HAP-1 (cell line): ENCODE measurements around the gene KATNIP.
A peak's percentile ranks its signal among the peaks of the same experiment; 100 is the strongest.

Source experiments
- DNase-seq, 2 experiments: peaks; one replicate each; pipeline ENCODE4 v3.0.0-alpha.2; 2016 to 2020; ENCODE audit warnings: low spot score in 2 of 2
- H3K27me3 ChIP-seq: fragments of 250-450 bp; sonication (Bioruptor Pico); 2 replicates; pipeline ENCODE4 v1.5.1; 2020; ENCODE audit warnings: low read depth, mild to moderate bottlenecking, moderate library complexity
- H3K36me3 ChIP-seq: fragments of 250-450 bp; sonication (Bioruptor Pico); replicated peaks from 2 replicates; pipeline ENCODE4 v1.5.1; 2020; ENCODE audit warnings: mild to moderate bottlenecking
- H3K4me1 ChIP-seq: fragments of 250-450 bp; sonication (Bioruptor Pico); 2 replicates; pipeline ENCODE4 v1.5.1; 2020; ENCODE audit warnings: mild to moderate bottlenecking
- H3K4me3 ChIP-seq: fragments of 250-450 bp; sonication (Bioruptor Pico); 2 replicates; pipeline ENCODE4 v1.5.1; 2020; ENCODE audit warnings: mild to moderate bottlenecking, moderate library complexity
- H3K9me3 ChIP-seq: fragments of 250-450 bp; sonication (Bioruptor Pico); 2 replicates; pipeline ENCODE4 v1.5.1; 2020; ENCODE audit warnings: mild to moderate bottlenecking, moderate library complexity
- in situ Hi-C: fragments of 300-500 bp; cut with MboI; formaldehyde crosslinking; loops from 3 replicates; pipeline ENCODE4 v1.14.3; 2020; ENCODE audit warnings: low sequenced_read_pairs, inconsistent platforms, mixed read lengths

Gene KATNIP

GRCh38 chr16:27522173-27522707, 27.7 kb upstream of the KATNIP start:
- Histone ChIP-seq H3K4me1 (no peaks in the 10 kb centered on the region), H3K36me3 (peaks cover 55% of the 10 kb centered on the region)

DNA sequence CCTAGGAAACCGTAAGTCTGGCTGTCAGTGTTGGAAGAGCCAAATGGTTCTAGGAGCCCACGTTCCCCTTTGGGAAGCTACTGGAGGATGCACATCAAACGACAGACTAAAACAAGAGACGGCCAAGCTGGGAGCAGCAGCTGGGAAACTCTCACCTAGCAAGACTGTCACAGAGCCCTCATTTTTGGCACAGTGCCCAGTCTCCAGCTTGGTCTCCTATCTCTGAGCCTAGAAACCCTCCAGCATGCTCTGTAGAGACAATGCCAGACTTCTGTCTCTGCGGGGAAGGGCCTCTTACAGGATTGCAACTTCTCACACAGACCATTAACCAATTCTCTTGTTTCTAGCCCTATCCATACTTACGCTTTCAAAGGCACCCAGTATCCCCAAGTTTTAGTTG, 23.8 kb upstream of the KATNIP start:
- no peaks in the 10 kb centered on the region for H3K9me3 ChIP-seq
- peak in 1 of 2 experiments; percentile 28 for DNase-seq

More at GRCh38 chr16:27522173-27522707, 27.7 kb upstream of the KATNIP start:
- in situ Hi-C loops: no loop called here
- H3K9me3 ChIP-seq: no peaks in the 10 kb centered on the region
- H3K4me3 ChIP-seq: no peak overlapping the region
- no peaks in the 10 kb centered on the region for H3K27me3 ChIP-seq
- no peak for DNase-seq

GRCh38 chr16:27528294-27528693, 21.6 kb upstream of the KATNIP start:
- in situ Hi-C loops: loop anchor here (5.0 kb wide), 1 partner anchor 36 kb away; no protein-coding TSS in a partner anchor

More for the DNA sequence above, 23.8 kb upstream of the KATNIP start:
- in situ Hi-C loops: loop anchor here (5.0 kb wide), 1 partner anchor 34 kb away; no protein-coding TSS in a partner anchor
- Histone ChIP-seq H3K4me3 (no peak overlapping the region), H3K27me3 (no peaks in the 10 kb centered on the region), H3K36me3 (peaks cover 61% of the 10 kb centered on the region), H3K4me1 (no peaks in the 10 kb centered on the region)

DNA sequence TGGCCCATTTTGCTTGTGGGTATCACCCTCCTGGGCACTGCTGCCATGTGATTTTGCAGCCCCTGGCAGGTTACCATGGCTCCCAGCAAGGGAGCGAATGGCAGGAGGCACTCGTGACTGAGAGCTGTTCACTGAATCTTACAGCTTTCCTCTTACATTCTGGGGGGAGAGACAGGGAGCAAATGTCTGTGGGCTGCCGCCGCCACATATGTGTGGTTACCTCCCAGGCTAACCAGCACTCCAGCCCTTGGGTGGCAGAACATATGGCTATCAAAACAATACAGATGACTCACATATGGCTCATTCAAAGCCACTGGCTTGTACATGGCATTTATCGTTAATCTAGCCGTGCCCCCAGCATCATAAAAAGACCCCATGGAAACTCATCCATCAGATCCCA, 20.0 kb upstream of the KATNIP start:
- no peaks in the 10 kb centered on the region for H3K9me3 ChIP-seq
- in situ Hi-C loops: loop anchor here (5.0 kb wide), 1 partner anchor 38 kb away; no protein-coding TSS in a partner anchor
- no peaks in the 10 kb centered on the region for H3K27me3 ChIP-seq
- H3K4me3 ChIP-seq: no peak overlapping the region
- no peak for DNase-seq
- peaks cover 80% of the 10 kb centered on the region for H3K36me3 ChIP-seq
- no peaks in the 10 kb centered on the region for H3K4me1 ChIP-seq

More at GRCh38 chr16:27528294-27528693, 21.6 kb upstream of the KATNIP start:
- Histone ChIP-seq H3K9me3 (no peaks in the 10 kb centered on the region), H3K27me3 (no peaks in the 10 kb centered on the region), H3K4me1 (no peaks in the 10 kb centered on the region), H3K36me3 (peaks cover 79% of the 10 kb centered on the region), H3K4me3 (no peak overlapping the region)
- no peak for DNase-seq

DNA sequence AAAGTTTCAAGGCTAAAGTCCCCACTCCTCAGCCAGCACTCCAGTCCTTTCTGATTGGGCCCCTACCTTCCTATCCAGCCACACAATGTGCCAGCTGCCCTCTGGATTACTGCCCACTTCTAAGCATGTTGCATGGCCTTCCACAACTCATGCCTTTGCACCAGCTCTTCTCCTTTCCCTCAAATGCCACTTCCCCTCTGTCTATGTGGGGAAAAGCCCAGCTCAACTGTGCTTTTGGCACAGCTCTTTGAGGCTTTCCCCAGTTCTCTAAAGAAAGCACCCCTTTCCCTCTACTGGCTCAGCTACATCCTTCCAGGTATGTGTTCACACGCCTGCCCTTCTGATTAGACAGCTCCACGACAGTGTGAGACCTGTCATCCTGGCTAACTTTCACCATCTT, 18.8 kb upstream of the KATNIP start:
- no peak for DNase-seq
- in situ Hi-C loops: no loop called here
- H3K36me3 ChIP-seq: peaks cover 76% of the 10 kb centered on the region

GRCh38 chr16:27531826-27532800, 17.8 kb upstream of the KATNIP start:
- Histone ChIP-seq H3K27me3 (no peaks in the 10 kb centered on the region), H3K4me3 (no peak overlapping the region), H3K4me1 (no peaks in the 10 kb centered on the region), H3K36me3 (peaks cover 76% of the 10 kb centered on the region), H3K9me3 (no peaks in the 10 kb centered on the region)
- no peak for DNase-seq
- in situ Hi-C loops: no loop called here

More for the DNA sequence above, 18.8 kb upstream of the KATNIP start:
- Histone ChIP-seq H3K4me3 (no peak overlapping the region), H3K27me3 (no peaks in the 10 kb centered on the region), H3K4me1 (no peaks in the 10 kb centered on the region), H3K9me3 (no peaks in the 10 kb centered on the region)

- Histone ChIP-seq H3K4me3 (no peak overlapping the region), H3K27me3 (no peaks in the 10 kb centered on the region), H3K36me3 (peaks cover 75% of the 10 kb centered on the region), H3K4me1 (no peaks in the 10 kb centered on the region), H3K9me3 (no peaks in the 10 kb centered on the region)
- in situ Hi-C loops: no loop called here
- no peak for DNase-seq
Measured at GRCh38 chr16:27534256-27534655, 15.7 kb upstream of the KATNIP start.

GRCh38 chr16:27538528-27538927, 11.4 kb upstream of the KATNIP start:
- Histone ChIP-seq H3K4me3 (no peak overlapping the region), H3K27me3 (no peaks in the 10 kb centered on the region), H3K9me3 (no peaks in the 10 kb centered on the region), H3K4me1 (no peaks in the 10 kb centered on the region), H3K36me3 (peaks cover 85% of the 10 kb centered on the region)
- DNase-seq: no peak
- in situ Hi-C loops: no loop called here

DNA sequence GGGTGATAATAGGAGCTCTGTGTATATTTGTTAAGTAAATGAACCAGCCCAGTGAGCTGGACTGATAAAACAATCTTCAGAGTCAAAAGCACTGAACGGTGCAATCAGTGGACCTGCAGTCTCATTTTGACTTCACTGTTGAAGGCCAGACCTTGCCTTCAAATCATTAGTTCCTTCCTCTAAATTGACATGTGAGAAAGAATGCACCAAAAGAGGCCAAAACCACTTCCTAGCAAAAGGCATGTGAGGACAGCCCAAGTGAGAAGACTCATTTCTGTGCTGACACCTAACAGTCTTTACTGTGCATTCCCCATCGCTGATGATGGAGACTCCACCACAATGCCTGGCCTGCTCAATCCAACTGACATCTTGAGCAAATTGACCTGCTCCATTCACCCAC, 10.8 kb upstream of the KATNIP start:
- H3K36me3 ChIP-seq: peaks cover 88% of the 10 kb centered on the region
- no peak for DNase-seq
- H3K27me3 ChIP-seq: no peaks in the 10 kb centered on the region
- no peaks in the 10 kb centered on the region for H3K4me1 ChIP-seq
- no peaks in the 10 kb centered on the region for H3K9me3 ChIP-seq
- in situ Hi-C loops: no loop called here
- H3K4me3 ChIP-seq: no peak overlapping the region

DNA sequence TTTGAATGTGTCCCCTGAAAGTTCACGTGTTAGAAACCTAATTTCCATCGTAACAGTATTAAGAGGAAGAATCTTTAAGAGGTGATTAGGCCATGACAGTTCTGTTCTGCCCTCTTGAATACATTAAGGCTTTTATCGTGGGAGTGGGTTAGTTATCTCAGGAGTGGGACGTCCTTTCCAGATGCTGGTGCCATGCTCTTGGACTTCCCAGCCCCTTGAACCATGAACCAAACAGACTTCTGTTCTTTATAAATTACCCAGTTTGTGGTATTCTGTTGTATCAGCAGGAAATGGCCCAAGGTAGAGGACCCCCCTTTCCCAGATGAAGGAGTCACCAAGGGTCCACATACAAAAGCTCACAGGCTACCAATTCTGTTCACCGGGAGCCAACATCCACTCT, 10.3 kb upstream of the KATNIP start:
- H3K4me3 ChIP-seq: no peak overlapping the region
- H3K36me3 ChIP-seq: peaks cover 90% of the 10 kb centered on the region
- no peak for DNase-seq
- no peaks in the 10 kb centered on the region for H3K9me3 ChIP-seq
- H3K27me3 ChIP-seq: no peaks in the 10 kb centered on the region
- in situ Hi-C loops: loop anchor here (10.0 kb wide), 1 partner anchor 65 kb away; no protein-coding TSS in a partner anchor
- no peaks in the 10 kb centered on the region for H3K4me1 ChIP-seq

GRCh38 chr16:27543801-27544200, 6.1 kb upstream of the KATNIP start:
- DNase-seq: no peak
- no peaks in the 10 kb centered on the region for H3K27me3 ChIP-seq
- H3K36me3 ChIP-seq: peaks cover 66% of the 10 kb centered on the region
- no peak overlapping the region for H3K4me3 ChIP-seq
- H3K4me1 ChIP-seq: no peaks in the 10 kb centered on the region
- in situ Hi-C loops: loop anchor here (10.0 kb wide), 1 partner anchor 69 kb away; no protein-coding TSS in a partner anchor
- H3K9me3 ChIP-seq: no peaks in the 10 kb centered on the region

DNA sequence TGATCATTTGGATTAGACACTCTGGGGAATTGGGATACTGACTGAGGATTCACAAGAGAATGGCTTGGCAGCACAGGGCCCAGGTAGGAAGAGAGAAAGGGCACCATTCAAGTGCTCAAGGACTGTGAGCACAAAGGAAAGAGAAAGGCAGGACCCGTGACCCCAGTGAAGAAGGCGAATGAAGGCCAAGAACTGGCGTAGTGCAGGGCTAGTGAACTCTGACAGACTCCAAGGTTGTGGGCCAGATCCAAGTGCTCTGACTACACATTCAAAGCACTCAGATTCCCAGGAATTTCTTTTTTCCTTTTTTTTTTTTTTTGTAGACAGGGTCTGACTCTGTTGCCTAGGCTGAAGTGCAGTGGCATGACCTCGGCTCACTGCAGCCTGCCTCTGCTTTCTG, 5.3 kb upstream of the KATNIP start:
- no peak overlapping the region for H3K4me3 ChIP-seq
- H3K27me3 ChIP-seq: no peaks in the 10 kb centered on the region
- DNase-seq: no peak
- no peaks in the 10 kb centered on the region for H3K4me1 ChIP-seq
- H3K9me3 ChIP-seq: no peaks in the 10 kb centered on the region
- peaks cover 59% of the 10 kb centered on the region for H3K36me3 ChIP-seq
- in situ Hi-C loops: loop anchor here (10.0 kb wide), 1 partner anchor 70 kb away; no protein-coding TSS in a partner anchor

DNA sequence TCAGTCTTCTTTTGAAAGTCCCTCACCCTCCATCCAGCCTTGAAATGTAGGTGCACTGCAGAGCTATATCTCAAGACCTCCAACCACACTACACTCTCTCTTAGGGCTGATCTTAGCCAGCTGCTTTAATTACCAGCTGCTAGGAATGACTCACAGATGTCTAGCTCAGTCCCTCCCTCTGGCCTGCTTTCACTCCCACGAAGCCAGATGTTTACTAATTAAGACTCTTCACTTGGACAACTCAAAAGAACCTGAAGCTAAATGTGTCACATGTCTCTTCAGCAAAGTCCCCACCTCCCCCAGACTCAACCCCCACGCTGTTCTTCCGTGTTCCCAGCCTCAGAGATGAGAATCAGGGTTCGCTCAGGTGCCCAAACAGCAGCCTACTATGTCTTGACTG, 2.8 kb upstream of the KATNIP start:
- H3K27me3 ChIP-seq: no peaks in the 10 kb centered on the region
- no peaks in the 10 kb centered on the region for H3K9me3 ChIP-seq
- no peak overlapping the region for H3K4me3 ChIP-seq
- in situ Hi-C loops: loop anchor here (10.0 kb wide), 1 partner anchor 72 kb away; no protein-coding TSS in a partner anchor
- no peaks in the 10 kb centered on the region; the same call in 1 of the 2 replicates for H3K4me1 ChIP-seq
- peaks cover 36% of the 10 kb centered on the region for H3K36me3 ChIP-seq
- no peak for DNase-seq

GRCh38 chr16:27547851-27548250, 2.1 kb upstream of the KATNIP start:
- Histone ChIP-seq H3K4me1 (no peaks in the 10 kb centered on the region; the same call in 1 of the 2 replicates), H3K4me3 (no peak overlapping the region; the same call in 1 of the 2 replicates), H3K9me3 (no peaks in the 10 kb centered on the region), H3K36me3 (peaks cover 29% of the 10 kb centered on the region), H3K27me3 (no peaks in the 10 kb centered on the region)
- in situ Hi-C loops: loop anchor here (10.0 kb wide), 1 partner anchor 73 kb away; no protein-coding TSS in a partner anchor
- DNase-seq: no peak
